MM.1S (cell line): ENCODE data around the gene SH2D4B.

Source experiments
- DNase-seq: peaks from one replicate; pipeline ENCODE4 v3.0.0-alpha.2; 2015
- H2AFZ ChIP-seq: fragments of 300-600 bp; sonication (generic); 2 replicates; pipeline ENCODE4 v1.6.0; 2016; ENCODE audit warnings: antibody characterized with exemption, low read length
- H3F3A ChIP-seq: fragments of 300-600 bp; sonication (generic); 2 replicates; pipeline ENCODE4 v1.6.1; 2016; ENCODE audit warnings: mild to moderate bottlenecking, antibody characterized with exemption, low read length, moderate library complexity, mixed read lengths; ENCODE audit not compliant: insufficient read depth
- H3K27ac ChIP-seq: fragments of 300-600 bp; sonication (generic); 2 replicates; pipeline ENCODE4 v1.5.1; 2016; ENCODE audit warnings: mild to moderate bottlenecking, low read length
- H3K27me3 ChIP-seq: fragments of 300-600 bp; sonication (generic); replicated peaks from 2 replicates; pipeline ENCODE4 v1.6.0; 2016; ENCODE audit warnings: low read length; ENCODE audit not compliant: insufficient read depth
- H3K36me3 ChIP-seq: fragments of 300-600 bp; sonication (generic); replicated peaks from 2 replicates; pipeline ENCODE4 v1.6.1; 2016; ENCODE audit warnings: mild to moderate bottlenecking, low read length, mixed read lengths; ENCODE audit not compliant: insufficient read depth
- H3K4me1 ChIP-seq: fragments of 300-600 bp; sonication (generic); 2 replicates; pipeline ENCODE4 v1.6.1; 2016; ENCODE audit warnings: low read length, mixed read lengths
- H3K4me2 ChIP-seq: fragments of 300-600 bp; sonication (generic); 2 replicates; pipeline ENCODE4 v1.6.0; 2016; ENCODE audit warnings: low read depth, low read length
- H3K4me3 ChIP-seq: fragments of 300-600 bp; sonication (generic); 2 replicates; pipeline ENCODE4 v1.5.1; 2016; ENCODE audit warnings: low read length, mixed read lengths
- H3K79me2 ChIP-seq: fragments of 300-600 bp; sonication (generic); 2 replicates; pipeline ENCODE4 v1.6.1; 2016; ENCODE audit warnings: mixed run types, low read length, mixed read lengths
- H3K9ac ChIP-seq: fragments of 300-600 bp; sonication (generic); 2 replicates; pipeline ENCODE4 v1.6.1; 2016; ENCODE audit warnings: low read length, mixed read lengths
- H3K9me2 ChIP-seq: fragments of 300-600 bp; sonication (generic); replicated peaks from 2 replicates; pipeline ENCODE4 v1.6.1; 2016; ENCODE audit warnings: mild to moderate bottlenecking, low read length, mixed read lengths; ENCODE audit not compliant: insufficient read depth
- H3K9me3 ChIP-seq: fragments of 300-600 bp; sonication (generic); replicated peaks from 2 replicates; pipeline ENCODE4 v1.6.1; 2016; ENCODE audit warnings: mild to moderate bottlenecking, low read length, mixed read lengths; ENCODE audit not compliant: insufficient read depth
- H4K20me1 ChIP-seq: fragments of 300-600 bp; sonication (generic); 2 replicates; pipeline ENCODE4 v1.6.1; 2016; ENCODE audit warnings: mild to moderate bottlenecking, low read length, moderate library complexity, mixed read lengths; ENCODE audit not compliant: insufficient read depth
- CTCF ChIP-seq: fragments of 300-600 bp; sonication (generic); IDR thresholded peaks from 2 replicates; pipeline ENCODE4 v1.5.1; 2016; ENCODE audit warnings: antibody characterized with exemption, low read length, mixed read lengths
- EZH2 ChIP-seq: fragments of 300-600 bp; sonication (generic); optimal IDR thresholded peaks from 2 replicates; pipeline ENCODE3; 2017; ENCODE audit warnings: low read depth, mild to moderate bottlenecking, antibody characterized with exemption, low read length, mixed read lengths
- EZH2phosphoT487 ChIP-seq: fragments of 300-600 bp; sonication (generic); IDR thresholded peaks from 2 replicates; pipeline ENCODE4 v1.6.1; 2018; ENCODE audit warnings: antibody characterized with exemption, low read length

The SH2D4B gene

GRCh38 chr10:80498833-80499741 lies 38.6 kb upstream of the SH2D4B start:
- no peak overlapping the region for H2AFZ ChIP-seq
- H4K20me1 ChIP-seq = no peaks in the 10 kb centered on the region
- TF ChIP-seq EZH2 (no peak), CTCF (no peak), EZH2phosphoT487 (no peak)
- no peak for DNase-seq
- H3K4me2 ChIP-seq = no peak overlapping the region
- no peak overlapping the region for H3K27ac ChIP-seq
- no peaks in the 10 kb centered on the region for H3K4me1 ChIP-seq
- no peaks in the 10 kb centered on the region for H3F3A ChIP-seq
- no peaks in the 10 kb centered on the region for H3K27me3 ChIP-seq
- H3K79me2 ChIP-seq = no peaks in the 10 kb centered on the region
- H3K36me3 ChIP-seq = no peaks in the 10 kb centered on the region; the same call in 1 of the 2 replicates
- no peaks in the 10 kb centered on the region for H3K9me3 ChIP-seq
- H3K9me2 ChIP-seq = no peaks in the 10 kb centered on the region
- H3K9ac ChIP-seq = no peak overlapping the region
- H3K4me3 ChIP-seq = no peak overlapping the region

GRCh38 chr10:80500572-80501380 lies 36.9 kb upstream of the SH2D4B start:
- no peak for DNase-seq
- no peak overlapping the region for H3K4me3 ChIP-seq
- H3K4me2 ChIP-seq = no peak overlapping the region
- no peaks in the 10 kb centered on the region for H4K20me1 ChIP-seq
- H3K79me2 ChIP-seq = no peaks in the 10 kb centered on the region
- H3K27ac ChIP-seq = no peak overlapping the region
- H3K27me3 ChIP-seq = no peaks in the 10 kb centered on the region
- no peaks in the 10 kb centered on the region for H3K4me1 ChIP-seq
- H3K9me2 ChIP-seq = no peaks in the 10 kb centered on the region
- no peaks in the 10 kb centered on the region; the same call in 1 of the 2 replicates for H3K36me3 ChIP-seq
- no peak overlapping the region for H2AFZ ChIP-seq
- no peak overlapping the region for H3K9ac ChIP-seq
- no peaks in the 10 kb centered on the region for H3F3A ChIP-seq
- H3K9me3 ChIP-seq = no peaks in the 10 kb centered on the region
- TF ChIP-seq EZH2phosphoT487 (no peak), EZH2 (no peak), CTCF (no peak)

GRCh38 chr10:80501381-80501912 lies 36.3 kb upstream of the SH2D4B start:
- Histone ChIP-seq H3K27me3 (no peaks in the 10 kb centered on the region), H3K79me2 (no peaks in the 10 kb centered on the region), H3K36me3 (no peaks in the 10 kb centered on the region; the same call in 1 of the 2 replicates), H3K4me3 (no peak overlapping the region), H3K9me3 (no peaks in the 10 kb centered on the region), H3K9ac (no peak overlapping the region), H3F3A (no peaks in the 10 kb centered on the region), H3K4me1 (no peaks in the 10 kb centered on the region), H3K27ac (no peak overlapping the region), H2AFZ (no peak overlapping the region), H3K9me2 (no peaks in the 10 kb centered on the region), H3K4me2 (no peak overlapping the region), H4K20me1 (no peaks in the 10 kb centered on the region)
- DNase-seq = no peak
- TF ChIP-seq EZH2phosphoT487 (no peak), EZH2 (no peak), CTCF (no peak)
